SH-SY5Y (cell line): ENCODE results near the gene UBE2F.

Source experiments
- GATA2 ChIP-seq: IDR thresholded peaks from 2 replicates; pipeline ENCODE4 v1.6.1; 2011; ENCODE audit warnings: mild to moderate bottlenecking, low read depth, low read length
- GATA3 ChIP-seq: IDR thresholded peaks from 2 replicates; pipeline ENCODE4 v1.6.1; 2011; ENCODE audit warnings: low read depth, mild to moderate bottlenecking, low read length, moderate library complexity

DNA sequence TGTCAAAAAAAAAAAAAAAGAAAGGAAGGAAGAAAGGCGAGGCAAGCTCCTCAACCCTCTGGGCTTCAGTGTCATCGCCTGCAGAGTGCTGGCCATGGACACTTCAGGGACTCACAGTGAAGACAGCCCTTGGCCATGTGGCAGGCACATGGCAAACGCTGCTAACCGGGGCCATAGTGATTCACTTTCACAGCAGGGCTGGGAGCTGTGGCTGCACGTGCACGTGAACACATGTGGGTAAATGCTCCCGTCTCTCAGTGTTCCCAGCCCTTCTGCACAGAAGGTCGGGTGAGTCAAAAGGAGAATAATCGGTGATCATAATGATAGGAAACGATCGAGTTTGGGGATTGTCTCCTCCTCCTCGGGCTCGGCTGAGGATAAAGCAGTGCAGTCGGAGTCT lies 46.1 kb upstream of the UBE2F start:
- TF ChIP-seq GATA2: no peak
- TF ChIP-seq GATA3: no peak
